ENCODE data around the gene MAP3K14.

DNA sequence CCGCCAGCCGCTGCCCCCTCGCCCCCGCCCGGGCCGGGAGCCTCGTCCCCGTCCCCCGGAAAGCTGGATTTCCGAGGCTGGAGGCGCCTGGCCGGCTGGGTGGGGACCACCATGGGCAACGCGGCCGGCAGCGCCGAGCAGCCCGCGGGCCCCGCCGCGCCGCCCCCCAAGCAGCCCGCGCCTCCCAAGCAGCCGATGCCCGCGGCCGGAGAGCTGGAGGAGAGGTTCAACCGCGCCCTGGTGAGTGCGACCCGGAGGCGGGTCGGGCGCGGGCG is 94.9 kb downstream of the MAP3K14 start:
- no peak for TF ChIP-seq CTCF (IDR thresholded peaks at IDR 0.05; ENCODE audit: low read length)
- no peak for TF ChIP-seq EZH2 (optimal IDR thresholded peaks at IDR 0.05; ENCODE audit: low read depth, low read length)
- no peak for TF ChIP-seq EZH2phosphoT487 (IDR thresholded peaks at IDR 0.05; ENCODE audit: low read length)

Measured in MM.1S (cell line).